AML-193 (cell line): ENCODE results near the gene ADRB2.
A peak's percentile ranks its signal among the peaks of the same experiment; 100 is the strongest.
"Not testable (repeated sequence)": the region's sequence is repeated elsewhere in the genome, so short reads cannot be mapped to it uniquely, and the experiment has no call there.

Source experiments
- DNase-seq, 2 experiments: peaks; one replicate each; lab custom pipeline; 2025; lab: John Stamatoyannopoulos, UW

The ADRB2 gene

GRCh38 chr5:148826053-148826738 lies at the start of gene ADRB2:
Gene ADRB2, plus strand, starts transcription at chr5:148826611. Its CDS starts 221 bp downstream, at chr5:148826832.
- DNase-seq, result no peak

DNA sequence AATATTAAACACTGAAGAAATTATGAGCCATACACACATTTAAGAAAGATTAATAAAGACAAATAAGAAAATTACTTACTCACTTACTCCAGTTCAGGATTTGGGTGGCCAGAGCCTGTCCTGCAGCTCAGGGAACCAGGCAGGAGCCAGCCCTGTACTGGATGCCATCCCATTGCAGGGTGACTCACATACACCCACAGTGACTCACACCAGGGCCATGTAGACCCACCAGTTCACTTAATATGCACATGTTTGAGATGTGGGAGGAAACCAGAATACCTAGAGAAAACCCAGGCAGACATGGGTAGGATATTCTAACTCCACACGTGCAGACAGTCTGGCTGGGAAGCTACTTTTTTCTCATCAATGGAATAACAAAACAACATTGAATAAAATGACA lies 49.6 kb upstream of the ADRB2 start:
- DNase-seq, result peak in 1 of 2 experiments; percentile 35

- DNase-seq, result peak; percentile 13 to 39
These were observed 47.5 kb upstream of the ADRB2 start for GRCh38 chr5:148778882-148779281.

GRCh38 chr5:148780711-148781110 lies 45.7 kb upstream of the ADRB2 start:
- no peak for DNase-seq

- DNase-seq, result peak in 1 of 2 experiments; percentile 20
These were observed 44.6 kb upstream of the ADRB2 start for GRCh38 chr5:148781766-148782165.

DNA sequence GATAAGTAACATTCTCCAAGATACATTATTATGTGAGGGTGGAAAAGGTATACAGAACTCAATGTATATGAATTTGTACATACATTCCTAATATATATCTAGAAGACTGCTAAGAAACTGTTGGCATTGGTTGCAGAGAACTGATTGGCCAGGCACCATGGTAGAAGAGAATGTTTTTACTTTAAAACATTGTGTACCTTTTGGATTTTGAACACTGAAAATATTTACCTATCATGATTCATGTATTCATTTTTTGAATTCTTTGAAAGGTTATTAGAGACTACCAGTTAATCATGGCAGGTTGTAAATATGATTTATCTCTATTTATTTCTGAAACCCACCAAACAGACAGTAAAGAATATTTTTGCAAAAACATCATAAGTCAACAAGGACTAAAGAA lies 41.2 kb upstream of the ADRB2 start:
- no peak for DNase-seq

- DNase-seq, result no peak
These were observed 40.0 kb upstream of the ADRB2 start for GRCh38 chr5:148786456-148786855.

- no peak for DNase-seq
These were observed 37.8 kb upstream of the ADRB2 start for GRCh38 chr5:148788636-148789035.

- DNase-seq, result no peak
These were observed 35.7 kb upstream of the ADRB2 start for GRCh38 chr5:148790545-148791333.

DNA sequence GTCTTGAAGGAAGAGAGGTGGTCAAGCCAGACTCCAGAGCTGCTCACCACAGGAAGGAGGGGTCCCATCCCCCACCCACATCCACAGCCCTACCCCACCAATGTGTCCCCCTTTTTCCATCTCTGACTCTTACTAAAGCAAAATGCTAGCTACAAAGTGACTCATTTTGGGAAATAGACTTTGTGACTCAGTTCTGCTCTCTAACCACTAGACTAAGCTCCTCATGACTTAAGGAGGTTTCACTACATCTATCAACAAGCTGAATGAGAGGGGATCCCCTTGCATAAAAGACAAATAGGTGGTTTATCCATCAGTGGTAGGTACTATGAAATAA lies 35.1 kb upstream of the ADRB2 start:
- DNase-seq, result peak in 1 of 2 experiments; percentile 12

DNA sequence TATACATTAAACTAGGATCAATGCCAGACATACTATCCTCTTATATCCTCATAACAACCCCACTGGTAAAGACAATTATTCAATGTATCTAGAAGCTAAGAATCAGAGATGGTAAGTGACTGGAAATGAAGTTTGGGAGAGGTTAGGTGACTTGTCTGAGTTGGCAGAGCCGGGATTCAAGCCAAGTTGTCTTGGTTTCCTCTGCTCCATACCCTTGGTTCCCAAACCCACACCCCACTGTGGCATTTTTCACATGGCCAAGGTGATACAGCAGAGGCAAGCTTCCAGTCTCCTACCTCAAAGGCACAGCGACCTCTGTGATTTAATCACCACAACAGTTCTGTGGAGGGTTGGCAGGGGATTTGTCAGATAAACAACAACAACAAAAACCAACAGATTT lies 34.7 kb upstream of the ADRB2 start:
- DNase-seq, result no peak

DNA sequence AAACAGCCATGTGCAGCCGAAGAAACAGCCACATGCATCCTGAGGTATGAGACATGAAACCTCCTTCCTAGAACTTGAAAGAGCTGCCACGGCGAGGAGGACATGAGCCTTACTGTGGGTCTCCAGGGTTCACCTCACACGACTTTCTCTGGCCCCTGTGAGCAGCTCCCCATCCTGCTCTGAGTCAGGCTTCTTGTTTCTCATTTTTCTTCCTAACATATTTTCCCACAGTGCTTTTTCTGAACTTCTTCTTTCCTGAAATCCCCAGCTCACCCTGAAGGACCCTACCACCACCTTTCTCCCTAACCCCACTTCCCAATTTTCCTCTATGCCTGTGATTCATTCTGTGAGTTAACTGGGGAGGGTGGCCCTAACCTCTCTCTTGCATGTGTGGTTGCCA lies 33.7 kb upstream of the ADRB2 start:
- DNase-seq, result no peak

DNA sequence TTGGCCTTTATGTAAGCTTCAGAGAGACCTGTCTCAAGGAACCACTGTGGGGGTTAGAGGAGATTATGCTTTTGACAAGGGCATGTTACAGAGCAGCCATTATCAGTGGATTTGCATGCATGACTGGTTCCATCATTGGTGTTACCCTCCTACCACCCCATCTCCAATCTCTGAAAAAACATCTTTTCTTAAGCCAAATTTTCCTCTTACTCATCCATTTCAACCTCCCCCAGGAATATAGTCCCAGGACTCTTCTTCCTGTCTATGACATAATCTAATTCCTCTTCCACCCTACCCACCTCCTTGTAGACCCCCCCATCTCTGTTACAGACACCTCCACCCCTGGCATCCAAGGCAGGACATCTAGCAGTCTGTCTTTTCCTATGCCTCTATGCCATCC lies 33.1 kb upstream of the ADRB2 start:
- DNase-seq, result no peak

DNA sequence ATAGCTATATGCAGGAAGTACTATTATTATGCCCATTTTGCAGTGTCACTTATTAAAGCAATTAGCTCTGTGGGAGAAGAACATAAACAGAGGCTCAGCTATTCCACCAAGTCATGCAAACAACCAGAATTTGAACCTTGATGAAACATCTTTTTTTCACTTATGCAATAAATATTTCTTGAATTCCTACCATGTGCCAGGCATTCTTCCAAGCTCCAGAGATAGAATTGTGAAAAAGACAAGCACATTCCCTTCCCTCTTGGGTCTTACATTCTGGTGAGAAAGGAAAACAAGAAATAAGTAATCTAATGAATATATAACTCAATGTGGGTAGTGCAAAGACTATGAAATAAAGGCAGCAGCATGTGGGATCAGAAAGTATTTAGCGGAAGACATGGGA lies 32.1 kb upstream of the ADRB2 start:
- peak; percentile 21 to 27 for DNase-seq

DNA sequence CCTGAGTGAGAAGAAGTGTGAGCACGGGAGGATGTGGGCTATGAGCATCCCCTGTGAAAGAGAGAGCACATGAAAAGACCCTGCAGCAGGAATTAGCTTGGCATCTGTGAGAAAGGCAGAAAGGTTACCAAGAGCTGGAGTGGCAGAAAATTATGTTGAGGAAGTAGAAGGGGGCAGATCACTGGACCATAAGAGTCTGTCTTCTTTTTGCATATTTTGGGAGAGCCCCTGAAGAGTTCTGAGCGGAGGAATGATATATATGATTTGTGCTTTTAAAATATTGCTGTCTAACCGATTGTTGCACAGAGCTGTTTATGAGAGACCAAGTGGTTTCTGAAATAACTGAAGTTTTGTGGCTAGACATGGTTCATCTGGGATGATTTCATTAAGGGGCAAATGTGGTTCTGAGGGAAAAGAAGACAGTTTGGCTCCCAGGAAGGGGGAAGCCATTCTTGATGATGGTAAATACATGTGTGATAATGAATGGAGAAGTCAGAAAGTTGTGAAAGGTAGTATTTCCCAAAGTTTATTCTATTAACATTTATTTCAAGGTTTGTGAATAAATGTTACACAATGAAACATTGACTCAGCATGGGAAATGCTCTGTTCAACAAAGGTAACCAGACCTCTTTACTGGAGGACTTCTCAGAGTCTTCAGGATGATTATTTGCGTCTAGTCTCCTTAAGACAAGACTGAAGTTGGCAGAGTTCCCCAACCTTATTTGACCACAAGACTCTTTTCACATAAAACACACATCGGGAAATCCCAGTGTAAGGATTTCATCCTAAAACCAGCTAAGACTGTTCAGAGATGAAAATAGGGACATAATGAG lies 31.5 kb upstream of the ADRB2 start:
- peak; percentile 90 to 94 for DNase-seq

DNA sequence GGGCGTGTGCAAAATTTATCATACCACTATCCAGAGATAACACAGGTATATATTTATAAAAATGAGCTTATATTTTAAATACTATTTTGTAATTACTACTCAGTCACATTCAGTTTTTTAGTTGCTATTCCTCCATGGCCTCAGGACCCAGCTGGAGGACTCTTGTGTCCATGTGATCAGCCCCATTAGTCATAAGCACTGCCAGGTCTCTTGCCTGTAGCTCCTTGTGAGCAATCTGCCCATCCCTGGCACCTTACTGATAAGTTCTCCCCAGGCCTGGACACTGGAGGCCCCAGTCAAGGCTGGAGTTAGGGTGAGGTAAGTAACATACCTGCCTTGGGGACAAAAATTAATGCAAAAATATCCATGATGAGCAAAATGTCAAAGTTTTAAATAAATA lies 29.5 kb upstream of the ADRB2 start:
- no peak for DNase-seq

- DNase-seq, result no peak
These were observed 27.6 kb upstream of the ADRB2 start for GRCh38 chr5:148798786-148799185.

GRCh38 chr5:148799737-148800527 lies 26.5 kb upstream of the ADRB2 start:
- no peak for DNase-seq

DNA sequence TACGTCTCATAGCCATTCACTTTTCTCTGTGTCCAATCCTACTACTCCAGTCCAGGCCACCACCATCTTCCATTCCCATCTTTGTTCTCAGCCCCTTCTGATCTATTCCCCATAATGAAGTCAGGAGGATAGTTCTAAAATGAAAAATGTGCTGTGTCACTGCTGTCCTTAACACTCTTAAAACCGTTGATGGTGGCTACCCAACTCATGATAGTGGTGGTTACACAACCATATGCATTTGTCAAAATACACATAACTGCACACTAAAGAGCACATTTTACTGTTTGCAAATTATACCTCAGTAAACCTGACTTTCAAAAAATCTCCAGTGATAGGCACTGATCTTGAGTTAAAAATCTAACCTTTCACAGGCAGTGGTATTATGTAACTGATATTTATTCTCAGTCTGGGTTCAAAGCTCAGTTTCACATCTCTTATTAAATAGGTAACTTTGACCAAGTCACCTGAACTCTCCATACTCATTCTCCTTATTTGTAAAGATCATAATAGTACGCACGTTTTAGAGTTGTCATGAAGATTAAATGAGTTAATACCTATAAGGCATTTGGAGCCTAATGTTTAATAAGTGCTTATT lies 24.6 kb upstream of the ADRB2 start:
- peak; percentile 73 for DNase-seq

- not testable (repeated sequence) for DNase-seq
These were observed 23.0 kb upstream of the ADRB2 start for GRCh38 chr5:148803451-148803850.

GRCh38 chr5:148804393-148804792 lies 22.0 kb upstream of the ADRB2 start:
- DNase-seq, result no peak
